ENCODE results near the gene UXS1. TPM values are rescaled to one million over a fixed set of nuclear protein-coding genes. Genes with fewer than 3 reads are reported as not detected.

UXS1 gene
- total RNA-seq, 1 experiment from 2014 or later, result 46.3 TPM

DNA sequence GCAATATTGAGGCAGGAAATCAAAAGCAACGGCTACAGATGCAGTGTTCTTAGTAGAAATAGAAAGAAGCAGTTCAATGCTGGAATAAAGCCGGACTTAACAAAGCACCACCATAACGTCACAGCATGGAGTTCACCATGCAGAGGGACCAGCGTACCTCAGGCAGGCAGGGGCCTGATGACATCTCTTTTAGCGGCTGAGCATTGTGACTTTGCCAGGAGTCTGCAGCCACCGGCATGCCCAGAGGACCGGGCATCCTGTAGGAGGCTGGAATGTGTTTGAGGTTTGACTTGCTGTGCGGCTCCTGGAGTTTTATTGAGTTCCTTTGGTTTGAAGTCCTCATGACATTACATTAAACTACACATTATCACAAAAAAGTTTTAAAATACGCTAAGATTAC is 139.8 kb downstream of the UXS1 start:
- no peak overlapping the region for H2BK15ac ChIP-seq (ENCODE audit: low read depth, low read length)
- H3K4me1 Mint-ChIP-seq, result peaks cover 4% of the 10 kb centered on the region in 2 experiments
- no peak overlapping the region for H3K27ac Mint-ChIP-seq
- no peak overlapping the region for H2BK20ac ChIP-seq (ENCODE audit: low read depth, low read length, poor library complexity, severe bottlenecking)
- H2BK5ac ChIP-seq (ENCODE audit: insufficient read length, low read length), result no peak overlapping the region
- peaks cover 8% of the 10 kb centered on the region for H3K27me3 Mint-ChIP-seq (ENCODE audit: low read depth)
- H3K23me2 ChIP-seq (ENCODE audit: insufficient read length, low read depth, low read length, poor library complexity, severe bottlenecking), result no peaks in the 10 kb centered on the region
- H3K9me3 ChIP-seq (ENCODE audit: control insufficient read depth, low read depth, low read length), result no peaks in the 10 kb centered on the region
- H3K27ac ChIP-seq (ENCODE audit: insufficient read length, low read depth, low read length), result no peak overlapping the region
- H2AK5ac ChIP-seq (ENCODE audit: insufficient read length, low read length), result no peak overlapping the region
- no peak overlapping the region for H4K5ac ChIP-seq (ENCODE audit: insufficient read length, low read depth, low read length)
- H3K79me2 ChIP-seq (ENCODE audit: insufficient read depth, low read length), result no peaks in the 10 kb centered on the region
- no peaks in the 10 kb centered on the region for H3K79me1 ChIP-seq (ENCODE audit: insufficient read depth, low read depth, low read length, poor library complexity, severe bottlenecking)
- H3K4me2 ChIP-seq (ENCODE audit: insufficient read depth, insufficient read length, low read length), result no peak overlapping the region
- no peak overlapping the region for H2AFZ ChIP-seq (ENCODE audit: low read length)
- H3K4me3 Mint-ChIP-seq, result no peak overlapping the region
- H4K8ac ChIP-seq (replicated peaks; ENCODE audit: insufficient read length, low read depth, low read length), result no peak overlapping the region
- no peak overlapping the region for H2BK120ac ChIP-seq (ENCODE audit: low read depth, low read length, poor library complexity, severe bottlenecking)
- H3K9ac ChIP-seq (ENCODE audit: extremely low read depth, insufficient read length, low read length), result no peak overlapping the region
- H4K91ac ChIP-seq (ENCODE audit: insufficient read length, low read depth, low read length), result no peak overlapping the region
- H3K4ac ChIP-seq (ENCODE audit: low read depth, low read length), result no peak overlapping the region
- H3K4me1 ChIP-seq (ENCODE audit: insufficient read depth, low read length), result no peaks in the 10 kb centered on the region
- no peak overlapping the region for H3K23ac ChIP-seq (ENCODE audit: insufficient read length, low read depth, low read length)
- no peaks in the 10 kb centered on the region for H4K20me1 ChIP-seq (ENCODE audit: control insufficient read depth, insufficient read depth, insufficient read length)
- peaks cover 0 to 4% (median 2%) of the 10 kb centered on the region in 3 experiments; a peak in 4 of 7 replicates for H3K36me3 Mint-ChIP-seq (ENCODE audit: insufficient read depth in 1 of 3, low read depth in 3 of 3)
- peaks cover 0 to 7% of the 10 kb centered on the region in 2 experiments; a peak in 1 of 5 replicates for H3K9me3 Mint-ChIP-seq
- no peak for DNase-seq
- H3K56ac ChIP-seq (ENCODE audit: insufficient read length, low read depth, low read length), result no peak overlapping the region
- WGBS (ENCODE audit: extremely low coverage, insufficient read length, low lambda C conversion rate), result no CpG with 5 or more reads among the region's 9 CpGs
- no peak overlapping the region for H3T11ph ChIP-seq (ENCODE audit: low read length)
- H3K18ac ChIP-seq (ENCODE audit: insufficient read length, low read depth, low read length), result no peak overlapping the region
- H3K27me3 ChIP-seq (ENCODE audit: insufficient read depth, low read length), result no peaks in the 10 kb centered on the region
- TF ChIP-seq CTCF (conservative IDR thresholded peaks at IDR 0.05), result no peak
- no peak overlapping the region for H2BK12ac ChIP-seq (ENCODE audit: insufficient read length, low read depth, low read length)
- no peak overlapping the region for H3K14ac ChIP-seq (ENCODE audit: insufficient read depth, low read length)
